ENCODE measurements around the gene SPECC1L. TPM values are rescaled to one million over a fixed set of nuclear protein-coding genes. Genes with fewer than 3 reads are reported as not detected.

SPECC1L gene
- total RNA-seq, 1 donor = 46.7 TPM

GRCh38 chr22:24376586-24376985, 106.0 kb downstream of the SPECC1L start:
- peaks cover 12% of the 10 kb centered on the region for H3K4me1 ChIP-seq (ENCODE audit: insufficient read depth, low read length)
- H4K20me1 ChIP-seq (ENCODE audit: insufficient read depth, low read length) = peaks cover 4% of the 10 kb centered on the region
- no peak for TF ChIP-seq CTCF (IDR thresholded peaks at IDR 0.05; ENCODE audit: extremely low read depth, low read depth, low read length)
- no peak for DNase-seq (ENCODE audit: insufficient read length, low spot score, missing footprints)
- no peak overlapping the region for H3K4me3 ChIP-seq (ENCODE audit: insufficient read depth, low read length)
- no peak overlapping the region for H2AFZ ChIP-seq (ENCODE audit: low read length)
- no peaks in the 10 kb centered on the region for H3K9me3 ChIP-seq (ENCODE audit: low read depth, low read length)
- H3K27me3 ChIP-seq (ENCODE audit: insufficient read depth, low read length) = no peaks in the 10 kb centered on the region
- H3K36me3 ChIP-seq (ENCODE audit: insufficient read depth, low read length) = peaks cover 30% of the 10 kb centered on the region
- H3K27ac ChIP-seq (ENCODE audit: low read depth, low read length) = no peak overlapping the region
- no peaks in the 10 kb centered on the region for H3K79me2 ChIP-seq (ENCODE audit: insufficient read depth, low read length)
- H3K4me2 ChIP-seq (ENCODE audit: insufficient read depth, low read length) = no peak overlapping the region

- Histone ChIP-seq H3K79me2 (ENCODE audit: insufficient read depth, low read length) (no peaks in the 10 kb centered on the region), H3K4me3 (ENCODE audit: insufficient read depth, low read length) (no peak overlapping the region), H3K27me3 (ENCODE audit: insufficient read depth, low read length) (no peaks in the 10 kb centered on the region), H3K27ac (ENCODE audit: low read depth, low read length) (no peak overlapping the region), H3K4me1 (ENCODE audit: insufficient read depth, low read length) (peaks cover 12% of the 10 kb centered on the region), H3K9me3 (ENCODE audit: low read depth, low read length) (no peaks in the 10 kb centered on the region), H4K20me1 (ENCODE audit: insufficient read depth, low read length) (peaks cover 4% of the 10 kb centered on the region), H2AFZ (ENCODE audit: low read length) (no peak overlapping the region), H3K36me3 (ENCODE audit: insufficient read depth, low read length) (peaks cover 29% of the 10 kb centered on the region), H3K4me2 (ENCODE audit: insufficient read depth, low read length) (peak overlapping the region; percentile 16)
- no peak for DNase-seq (ENCODE audit: insufficient read length, low spot score, missing footprints)
- TF ChIP-seq CTCF (IDR thresholded peaks at IDR 0.05; ENCODE audit: extremely low read depth, low read depth, low read length) = no peak
Measured at GRCh38 chr22:24379536-24379935, 108.9 kb downstream of the SPECC1L start.

GRCh38 chr22:24380220-24380904, 109.7 kb downstream of the SPECC1L start:
- Histone ChIP-seq H3K4me3 (ENCODE audit: insufficient read depth, low read length) (no peak overlapping the region), H3K27me3 (ENCODE audit: insufficient read depth, low read length) (no peaks in the 10 kb centered on the region), H3K36me3 (ENCODE audit: insufficient read depth, low read length) (peaks cover 28% of the 10 kb centered on the region), H3K4me1 (ENCODE audit: insufficient read depth, low read length) (peaks cover 12% of the 10 kb centered on the region), H3K9me3 (ENCODE audit: low read depth, low read length) (no peaks in the 10 kb centered on the region), H3K79me2 (ENCODE audit: insufficient read depth, low read length) (no peaks in the 10 kb centered on the region), H4K20me1 (ENCODE audit: insufficient read depth, low read length) (peaks cover 4% of the 10 kb centered on the region), H3K4me2 (ENCODE audit: insufficient read depth, low read length) (no peak overlapping the region), H3K27ac (ENCODE audit: low read depth, low read length) (no peak overlapping the region), H2AFZ (ENCODE audit: low read length) (no peak overlapping the region)
- TF ChIP-seq CTCF (IDR thresholded peaks at IDR 0.05; ENCODE audit: extremely low read depth, low read depth, low read length) = no peak
- no peak for DNase-seq (ENCODE audit: insufficient read length, low spot score, missing footprints)

GRCh38 chr22:24380905-24381230, 110.2 kb downstream of the SPECC1L start:
- H2AFZ ChIP-seq (ENCODE audit: low read length) = no peak overlapping the region
- peaks cover 24% of the 10 kb centered on the region for H3K36me3 ChIP-seq (ENCODE audit: insufficient read depth, low read length)
- H3K27me3 ChIP-seq (ENCODE audit: insufficient read depth, low read length) = no peaks in the 10 kb centered on the region
- DNase-seq (ENCODE audit: insufficient read length, low spot score, missing footprints) = no peak
- H3K79me2 ChIP-seq (ENCODE audit: insufficient read depth, low read length) = no peaks in the 10 kb centered on the region
- no peaks in the 10 kb centered on the region for H3K9me3 ChIP-seq (ENCODE audit: low read depth, low read length)
- peaks cover 12% of the 10 kb centered on the region for H3K4me1 ChIP-seq (ENCODE audit: insufficient read depth, low read length)
- no peak overlapping the region for H3K4me2 ChIP-seq (ENCODE audit: insufficient read depth, low read length)
- H3K27ac ChIP-seq (ENCODE audit: low read depth, low read length) = no peak overlapping the region
- H4K20me1 ChIP-seq (ENCODE audit: insufficient read depth, low read length) = peaks cover 4% of the 10 kb centered on the region
- TF ChIP-seq CTCF (IDR thresholded peaks at IDR 0.05; ENCODE audit: extremely low read depth, low read depth, low read length) = no peak
- no peak overlapping the region for H3K4me3 ChIP-seq (ENCODE audit: insufficient read depth, low read length)

Measured in osteoblast (primary cell).